Mammary epithelial cell (primary cell): ENCODE data around the gene SAMSN1.

Experiments
- CTCF ChIP-seq, 2 donors: IDR thresholded peaks in 1 of 2; conservative IDR thresholded peaks in 1 of 2; 2 replicates each; pipeline ENCODE4 v1.5.1; 2011 to 2012; ENCODE audit warnings: inconsistent platforms in 2 of 2, low read length in 2 of 2, mild to moderate bottlenecking in 2 of 2, control low read depth in 1 of 2, low read depth in 1 of 2; ENCODE audit not compliant: insufficient read depth in 1 of 2; ENCODE audit errors: extremely low read depth in 1 of 2
- EZH2 ChIP-seq: IDR thresholded peaks from 2 replicates; pipeline ENCODE4 v1.6.1; 2012; ENCODE audit warnings: low read length, inconsistent platforms, borderline replicate concordance

DNA sequence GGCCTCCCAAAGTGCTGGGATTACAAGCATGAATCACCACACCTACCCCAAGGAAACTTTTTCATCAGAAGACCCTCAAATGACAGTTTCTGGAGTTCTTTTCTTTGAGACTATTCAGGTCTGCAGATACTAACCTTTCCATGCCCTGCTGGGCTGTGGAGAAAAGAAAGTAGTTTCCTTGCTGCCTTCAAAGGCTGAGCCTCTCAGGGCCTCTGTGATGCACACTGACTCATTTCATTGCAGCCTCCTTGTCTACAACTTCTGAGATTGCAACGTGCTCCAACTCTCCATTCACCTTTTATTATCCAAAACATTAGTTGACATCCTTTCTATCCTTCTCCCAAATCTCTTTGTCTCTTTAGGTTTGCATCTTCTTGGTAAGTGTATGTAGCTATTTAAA, 8.8 kb upstream of the SAMSN1 start:
- TF ChIP-seq CTCF (conservative IDR thresholded peaks at IDR 0.05 in 1 of 2, IDR thresholded peaks at IDR 0.05 in 1 of 2; ENCODE audit: extremely low read depth in 1 of 2, insufficient read depth in 1 of 2, low read depth in 1 of 2, low read length in 2 of 2), result no peak
- TF ChIP-seq EZH2, result no peak
